Measurements from ENCODE around the gene RPL3. TPM values are rescaled to one million over a fixed set of nuclear protein-coding genes. Genes with fewer than 3 reads are reported as not detected.

The RPL3 gene
- total and polyA plus RNA-seq, 2 of the 4 experiments (the other 2 are of a cell fraction) = 2,871 to 3,312 TPM

DNA sequence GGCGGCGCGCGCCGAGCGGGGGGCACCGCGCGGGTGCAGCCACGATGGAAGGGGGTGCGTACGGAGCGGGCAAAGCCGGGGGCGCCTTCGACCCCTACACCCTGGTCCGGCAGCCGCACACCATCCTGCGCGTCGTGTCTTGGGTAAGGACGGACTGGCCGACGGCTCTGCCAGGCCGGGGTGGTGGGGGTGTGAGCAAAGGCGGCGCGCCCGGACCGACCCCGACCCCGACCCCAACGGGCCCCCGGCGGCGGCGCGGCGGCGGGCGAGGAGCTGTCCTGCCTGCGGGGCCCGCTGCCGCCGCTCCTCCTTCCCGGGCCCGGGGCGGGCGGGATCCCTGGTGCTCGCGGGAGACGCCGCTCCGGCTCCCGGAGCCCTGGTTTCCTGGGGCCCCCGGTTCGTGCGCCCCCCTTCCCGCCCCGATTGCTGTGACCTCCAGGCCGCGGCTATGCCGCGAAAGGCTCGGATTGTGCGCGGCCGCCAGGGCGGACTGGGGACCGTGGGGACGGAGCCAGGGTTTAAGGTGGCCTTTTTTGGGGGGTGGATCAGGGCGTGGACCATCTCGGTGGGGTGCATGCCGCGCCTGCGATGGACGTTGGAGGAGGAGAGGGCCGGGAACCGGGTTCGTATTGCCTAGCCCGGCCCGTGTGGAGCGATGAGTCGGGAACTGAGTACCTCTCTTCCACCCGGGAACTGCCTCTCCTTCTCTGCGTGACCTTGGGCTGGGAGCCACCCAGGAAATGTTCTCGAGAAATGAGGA, 30.7 kb upstream of the RPL3 start, which contains the start of gene SYNGR1:
Gene SYNGR1 (plus strand): TSS at position 25 of the 760 bp plus-strand sequence. CDS start 20 bp downstream, at position 45.
- Histone ChIP-seq H3K27ac (ENCODE audit: insufficient read depth, low read length) (peak within 1 kb of the TSS; percentile 54), H2AK9ac (replicated peaks; ENCODE audit: low read depth, low read length, poor library complexity) (peak within 1 kb of the TSS; percentile 96), H3K4ac (ENCODE audit: low read depth, low read length) (peak within 1 kb of the TSS; percentile 87), H3K14ac (replicated peaks; ENCODE audit: low read depth, low read length) (peak within 1 kb of the TSS; percentile 97), H3K4me3 (ENCODE audit: insufficient read depth, low read depth, low read length) (peak within 1 kb of the TSS; percentile 80), H3K36me3 (ENCODE audit: control insufficient read depth, insufficient read depth, low read length) (no peaks in the 10 kb centered on the region), H3K9me1 (ENCODE audit: insufficient read depth, low read length) (peaks cover 17% of the 10 kb centered on the region), H2BK120ac (ENCODE audit: low read depth, low read length) (peak within 1 kb of the TSS; percentile 68), H2BK20ac (ENCODE audit: low read depth, low read length) (0 out of 2 replicates have a peak within 1 kb of the TSS, but pooled peaks have one; percentile 35), H3K18ac (ENCODE audit: low read depth, low read length) (peak within 1 kb of the TSS; percentile 61), H4K8ac (ENCODE audit: low read depth in 2 of 2, low read length in 2 of 2) (peak within 1 kb of the TSS; percentile 63 to 83), H2AFZ (replicated peaks; ENCODE audit: low read length, poor library complexity) (peak within 1 kb of the TSS; percentile 99), H2AK5ac (ENCODE audit: low read depth, low read length) (peak within 1 kb of the TSS; percentile 85), H2BK5ac (ENCODE audit: low read depth, low read length, poor library complexity, severe bottlenecking) (peak within 1 kb of the TSS; percentile 25), H4K91ac (ENCODE audit: insufficient read depth, low read depth, low read length) (peak within 1 kb of the TSS; percentile 81), H3K56ac (ENCODE audit: extremely low read depth, insufficient read depth, low read length) (peak within 1 kb of the TSS; percentile 51; the same call in 1 of the 2 replicates), H3K4me1 (ENCODE audit: control insufficient read depth, insufficient read depth, low read length) (peaks cover 15% of the 10 kb centered on the region), H3K9ac (ENCODE audit: low read depth, low read length) (peak within 1 kb of the TSS; percentile 86), H3K27me3 (ENCODE audit: control insufficient read depth, insufficient read depth, low read length) (no peaks in the 10 kb centered on the region), H4K20me1 (ENCODE audit: insufficient read depth, low read length) (peaks cover 8% of the 10 kb centered on the region), H3K79me1 (ENCODE audit: low read depth in 1 of 2, low read length in 2 of 2) (peaks cover 9 to 26% of the 10 kb centered on the region in 2 experiments; a peak in 3 of 4 replicates), H3K4me2 (ENCODE audit: low read depth, low read length) (peak within 1 kb of the TSS; percentile 86), H3K23ac (ENCODE audit: low read depth, low read length) (peak within 1 kb of the TSS; percentile 97), H4K5ac (ENCODE audit: low read depth, low read length) (peak within 1 kb of the TSS; percentile 88), H2BK15ac (ENCODE audit: low read depth, low read length) (peak within 1 kb of the TSS; percentile 56; the same call in 2 of the 3 replicates), H3K9me3 (ENCODE audit: control insufficient read depth, insufficient read depth, low read length) (no peaks in the 10 kb centered on the region)
- POLR2A ChIA-PET (ENCODE audit: unreplicated experiment) = no interaction called here
- intact Hi-C loops (cut with micrococcal nuclease) (loop anchor here (1.0 kb wide), 1 partner anchor 55 kb away; no protein-coding TSS in a partner anchor), dilution Hi-C loops (cut with HindIII; ENCODE audit: low sequenced_read_pairs, unreplicated experiment) (no loop called here), in situ Hi-C loops (cut with MboI; ENCODE audit: low sequenced_read_pairs) (no loop called here)
- TF ChIP-seq MAZ (IDR thresholded peaks at IDR 0.05; ENCODE audit: borderline replicate concordance, low read depth, low read length) = no peak
- TF ChIP-seq MXI1 (IDR thresholded peaks at IDR 0.05; ENCODE audit: borderline replicate concordance, low read depth, low read length) = no peak; the same call in 1 of the 2 replicates
- no peak for TF ChIP-seq CEBPB (IDR thresholded peaks at IDR 0.05; ENCODE audit: low read depth, low read length)
- no peak for TF ChIP-seq SMC3 (IDR thresholded peaks at IDR 0.05; ENCODE audit: low read depth, low read length)
- TF ChIP-seq RCOR1 (IDR thresholded peaks at IDR 0.05; ENCODE audit: insufficient replicate concordance, low read length) = no peak
- TF ChIP-seq, protein P1, sequence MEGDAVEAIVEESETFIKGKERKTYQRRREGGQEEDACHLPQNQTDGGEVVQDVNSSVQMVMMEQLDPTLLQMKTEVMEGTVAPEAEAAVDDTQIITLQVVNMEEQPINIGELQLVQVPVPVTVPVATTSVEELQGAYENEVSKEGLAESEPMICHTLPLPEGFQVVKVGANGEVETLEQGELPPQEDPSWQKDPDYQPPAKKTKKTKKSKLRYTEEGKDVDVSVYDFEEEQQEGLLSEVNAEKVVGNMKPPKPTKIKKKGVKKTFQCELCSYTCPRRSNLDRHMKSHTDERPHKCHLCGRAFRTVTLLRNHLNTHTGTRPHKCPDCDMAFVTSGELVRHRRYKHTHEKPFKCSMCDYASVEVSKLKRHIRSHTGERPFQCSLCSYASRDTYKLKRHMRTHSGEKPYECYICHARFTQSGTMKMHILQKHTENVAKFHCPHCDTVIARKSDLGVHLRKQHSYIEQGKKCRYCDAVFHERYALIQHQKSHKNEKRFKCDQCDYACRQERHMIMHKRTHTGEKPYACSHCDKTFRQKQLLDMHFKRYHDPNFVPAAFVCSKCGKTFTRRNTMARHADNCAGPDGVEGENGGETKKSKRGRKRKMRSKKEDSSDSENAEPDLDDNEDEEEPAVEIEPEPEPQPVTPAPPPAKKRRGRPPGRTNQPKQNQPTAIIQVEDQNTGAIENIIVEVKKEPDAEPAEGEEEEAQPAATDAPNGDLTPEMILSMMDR (conservative IDR thresholded peaks at IDR 0.05; ENCODE audit: low read depth, low read length) = no peak
- no peak for TF ChIP-seq RFX5 (IDR thresholded peaks at IDR 0.05; ENCODE audit: low read depth, low read length)
- TF ChIP-seq MAFK (IDR thresholded peaks at IDR 0.05; ENCODE audit: low read depth, low read length) = no peak
- WGBS, 2 experiments (ENCODE audit: extremely low coverage in 2 of 2, insufficient read length in 1 of 2) = 4% methylated on average over 9 of the region's 87 CpGs; no CpG with 5 or more reads in 1 of the 2 experiments
- CTCF ChIA-PET = no interaction called here
- BruUV-seq (replicated peaks) = no TSS peak
- ATAC-seq (ENCODE audit: low read depth) (peak; percentile 57), DNase-seq (no peak)

Measured in IMR-90 (cell line).